Inferior parietal cortex (tissue), 1 donor: ENCODE results near the gene SAMD8.
A peak's percentile ranks its signal among the peaks of the same experiment; 100 is the strongest.

ENCODE experiments used
- DNase-seq: peaks from one replicate; pipeline ENCODE4 v3.0.0-alpha.2; 2016; ENCODE audit errors: extremely low spot score

Gene SAMD8

DNA sequence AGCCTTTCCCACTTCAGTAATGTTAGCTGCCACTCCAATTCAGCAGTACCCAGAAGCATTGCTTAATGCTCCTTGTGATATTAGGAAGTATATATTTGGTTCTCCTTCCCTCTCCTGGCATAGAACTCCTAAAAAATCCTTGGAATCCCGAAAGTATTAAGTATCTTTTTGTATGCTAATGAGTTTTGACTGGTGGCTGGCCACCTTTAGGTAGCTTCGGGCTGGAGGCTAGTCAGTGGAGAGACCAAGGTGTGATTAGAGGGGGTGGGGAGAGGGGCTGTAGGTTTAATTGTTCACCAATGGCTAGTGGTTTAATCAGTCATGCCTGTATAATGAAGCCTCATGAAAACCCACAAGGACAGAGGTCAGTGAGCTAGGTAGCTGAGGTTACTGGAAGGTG lies 112.1 kb downstream of the SAMD8 start:
- DNase-seq = no peak

- no peak for DNase-seq
Measured at GRCh38 chr10:75226095-75226494, 114.6 kb downstream of the SAMD8 start.

GRCh38 chr10:75226656-75227055 lies 115.2 kb downstream of the SAMD8 start:
- no peak for DNase-seq

DNA sequence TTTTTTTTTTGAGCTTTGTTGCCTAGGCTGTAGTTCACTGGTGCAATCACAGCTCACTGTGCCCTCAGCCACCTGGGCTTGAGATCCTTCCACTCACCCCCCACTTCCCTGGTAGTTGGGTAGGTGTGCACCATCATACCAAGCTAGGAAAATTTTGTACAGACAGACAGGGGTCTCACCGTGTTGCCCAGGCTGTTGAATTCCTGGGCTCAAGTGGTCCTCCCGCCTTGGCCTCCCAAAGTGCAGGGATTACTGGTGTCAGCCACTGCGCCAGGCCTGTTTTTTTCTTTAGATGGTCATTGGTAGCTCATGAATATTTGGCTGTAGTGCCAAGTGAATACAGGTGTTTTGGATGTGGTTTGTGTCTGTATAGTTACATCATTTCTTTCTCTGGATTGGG lies 116.8 kb downstream of the SAMD8 start:
- DNase-seq = no peak

DNA sequence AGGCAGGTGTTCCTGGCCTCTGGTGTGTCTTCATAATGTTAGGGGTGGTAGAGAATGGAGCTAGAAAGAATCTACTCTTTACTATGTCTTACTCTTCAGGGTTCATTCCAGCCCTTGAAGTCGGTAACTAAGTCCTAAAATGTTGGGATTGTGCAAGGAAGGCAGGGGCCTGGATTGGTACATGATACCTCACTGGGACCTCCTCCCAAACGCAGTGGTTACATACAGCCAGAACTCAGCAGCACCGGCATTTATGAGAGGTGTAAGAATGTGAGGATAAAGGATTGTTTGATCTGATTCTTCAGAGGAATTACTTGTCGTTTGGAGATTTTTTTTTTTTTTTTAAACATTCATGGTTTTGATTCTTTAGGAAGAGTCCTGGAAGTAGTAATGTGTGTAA lies 117.4 kb downstream of the SAMD8 start:
- DNase-seq = no peak

GRCh38 chr10:75229971-75230370 lies 118.5 kb downstream of the SAMD8 start:
- no peak for DNase-seq

GRCh38 chr10:75230600-75231038 lies 119.2 kb downstream of the SAMD8 start:
- peak; percentile 95 for DNase-seq
